ENCODE results near the gene APOL1.
"Not testable (repeated sequence)": the region's sequence is repeated elsewhere in the genome, so short reads cannot be mapped to it uniquely, and the experiment has no call there.

DNA sequence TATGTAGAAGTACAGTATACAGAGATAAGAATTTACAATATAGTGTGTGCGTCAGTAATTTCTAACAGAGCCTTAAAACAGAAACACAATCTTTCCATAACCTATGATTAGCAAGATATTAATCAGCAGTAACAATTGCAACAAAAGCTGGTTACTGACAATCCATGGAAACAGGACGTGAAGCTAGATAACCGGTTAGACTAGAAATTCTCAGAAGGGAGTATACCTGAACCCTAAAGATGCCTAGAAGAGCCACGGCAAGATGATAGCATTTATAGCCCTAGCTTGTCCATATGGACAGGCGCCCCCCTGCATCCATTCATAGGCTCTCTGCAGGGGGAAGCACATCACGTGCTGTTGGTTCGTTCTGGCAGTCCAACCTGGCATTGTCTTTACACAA, 49.5 kb upstream of the APOL1 start:
- not testable (repeated sequence) for TF ChIP-seq MXI1 (conservative IDR thresholded peaks at IDR 0.05; ENCODE audit: poor library complexity, severe bottlenecking); POLR2AphosphoS5 (IDR thresholded peaks at IDR 0.05); RAD21 (conservative IDR thresholded peaks at IDR 0.05)
- TF ChIP-seq, protein P1, sequence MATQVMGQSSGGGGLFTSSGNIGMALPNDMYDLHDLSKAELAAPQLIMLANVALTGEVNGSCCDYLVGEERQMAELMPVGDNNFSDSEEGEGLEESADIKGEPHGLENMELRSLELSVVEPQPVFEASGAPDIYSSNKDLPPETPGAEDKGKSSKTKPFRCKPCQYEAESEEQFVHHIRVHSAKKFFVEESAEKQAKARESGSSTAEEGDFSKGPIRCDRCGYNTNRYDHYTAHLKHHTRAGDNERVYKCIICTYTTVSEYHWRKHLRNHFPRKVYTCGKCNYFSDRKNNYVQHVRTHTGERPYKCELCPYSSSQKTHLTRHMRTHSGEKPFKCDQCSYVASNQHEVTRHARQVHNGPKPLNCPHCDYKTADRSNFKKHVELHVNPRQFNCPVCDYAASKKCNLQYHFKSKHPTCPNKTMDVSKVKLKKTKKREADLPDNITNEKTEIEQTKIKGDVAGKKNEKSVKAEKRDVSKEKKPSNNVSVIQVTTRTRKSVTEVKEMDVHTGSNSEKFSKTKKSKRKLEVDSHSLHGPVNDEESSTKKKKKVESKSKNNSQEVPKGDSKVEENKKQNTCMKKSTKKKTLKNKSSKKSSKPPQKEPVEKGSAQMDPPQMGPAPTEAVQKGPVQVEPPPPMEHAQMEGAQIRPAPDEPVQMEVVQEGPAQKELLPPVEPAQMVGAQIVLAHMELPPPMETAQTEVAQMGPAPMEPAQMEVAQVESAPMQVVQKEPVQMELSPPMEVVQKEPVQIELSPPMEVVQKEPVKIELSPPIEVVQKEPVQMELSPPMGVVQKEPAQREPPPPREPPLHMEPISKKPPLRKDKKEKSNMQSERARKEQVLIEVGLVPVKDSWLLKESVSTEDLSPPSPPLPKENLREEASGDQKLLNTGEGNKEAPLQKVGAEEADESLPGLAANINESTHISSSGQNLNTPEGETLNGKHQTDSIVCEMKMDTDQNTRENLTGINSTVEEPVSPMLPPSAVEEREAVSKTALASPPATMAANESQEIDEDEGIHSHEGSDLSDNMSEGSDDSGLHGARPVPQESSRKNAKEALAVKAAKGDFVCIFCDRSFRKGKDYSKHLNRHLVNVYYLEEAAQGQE (IDR thresholded peaks at IDR 0.05; ENCODE audit: borderline replicate concordance), result not testable (repeated sequence)
